HepG2 (cell line): ENCODE measurements around the gene MIER2. TPM values are rescaled to one million over a fixed set of nuclear protein-coding genes. Genes with fewer than 3 reads are reported as not detected.
A peak's percentile ranks its signal among the peaks of the same experiment; 100 is the strongest.

Source experiments
- JUN ChIP-seq: sonication (generic); formaldehyde crosslinking; IDR thresholded peaks from 2 replicates; pipeline ENCODE4 v1.4.0; 2020; ENCODE audit warnings: mild to moderate bottlenecking, missing genetic modification reagents
- KIAA2018 ChIP-seq: sonication (generic); formaldehyde crosslinking; IDR thresholded peaks from 2 replicates; pipeline ENCODE4 v1.5.0; 2020; ENCODE audit warnings: mild to moderate bottlenecking, missing genetic modification reagents, borderline replicate concordance
- MAFF ChIP-seq: IDR thresholded peaks from 2 replicates; pipeline ENCODE4 v1.6.1; 2011; ENCODE audit warnings: low read depth, low read length, improper control_type of control experiment
- MAFK ChIP-seq, 2 experiments: IDR thresholded peaks in 1 of 2; conservative IDR thresholded peaks in 1 of 2; 2 replicates each; pipeline ENCODE4 v1.6.1; 2011; ENCODE audit warnings: improper control_type of control experiment in 2 of 2, low read length in 2 of 2
- NFE2 ChIP-seq: sonication (generic); formaldehyde crosslinking; IDR thresholded peaks from 2 replicates; pipeline ENCODE4 v1.4.0; 2020; ENCODE audit warnings: missing genetic modification reagents
- RXRA ChIP-seq: sonication (generic); formaldehyde crosslinking; IDR thresholded peaks from 2 replicates; pipeline ENCODE4 v1.5.1; 2020; ENCODE audit warnings: missing genetic modification reagents
- SNAPC4 ChIP-seq: sonication (generic); formaldehyde crosslinking; IDR thresholded peaks from 2 replicates; pipeline ENCODE4 v1.4.0; 2020; ENCODE audit warnings: mild to moderate bottlenecking, missing genetic modification reagents
- ZNF451 ChIP-seq: sonication (generic); formaldehyde crosslinking; IDR thresholded peaks from 2 replicates; pipeline ENCODE4 v1.5.0; 2020; ENCODE audit warnings: mild to moderate bottlenecking, missing genetic modification reagents
- ZNF768 ChIP-seq: sonication (generic); formaldehyde crosslinking; IDR thresholded peaks from 2 replicates; pipeline ENCODE4 v1.4.0; 2020; ENCODE audit warnings: missing genetic modification reagents
- polyA plus RNA-seq, 8 experiments: library from polyadenylated mRNA; depleted of rRNA in 3 of 8; stranded (reverse) in 7 of 8; unstranded in 1 of 8; fragments of >200 nt; fragmentation: Illumina TruSeq in 4 of 8; extraction: Trizol in 4 of 8; gene quantifications; 2 replicates each; pipeline versions ENCODE4 v1.2.1 to v1.2.3, GENCODE V29; 2011 to 2016; ENCODE audit warnings: low read depth in 4 of 8, missing spikeins in 1 of 8, mixed read lengths in 1 of 8; ENCODE audit not compliant: insufficient read depth in 1 of 8
- total RNA-seq, 5 experiments: library from RNA; depleted of rRNA; stranded (reverse); fragments of >200 nt; fragmentation: Illumina TruSeq; extraction: Trizol; gene quantifications; 2 replicates each; pipeline ENCODE4 v1.2.3, GENCODE V29; 2016; ENCODE audit warnings: low read depth in 1 of 5

The MIER2 gene
- total and polyA plus RNA-seq, 2 of the 13 experiments (the other 11 are each of a cell fraction or from before 2014, with no cell fraction given): 9.6 to 25.7 TPM

- TF ChIP-seq NFE2: peak; percentile 85; the same call in 1 of the 2 replicates
- no peak for TF ChIP-seq ZNF451
- TF ChIP-seq MAFF: peak; percentile 22; the same call in 1 of the 2 replicates
- peak; percentile 76 for TF ChIP-seq ZNF768 (CRISPR knock-in tag)
- TF ChIP-seq JUN (CRISPR knock-in tag): no peak
- peak in 1 of 2 experiments; percentile 35; a peak in 1 of 4 replicates for TF ChIP-seq MAFK (conservative IDR thresholded peaks at IDR 0.05 in 1 of 2, IDR thresholded peaks at IDR 0.05 in 1 of 2; ENCODE audit: low read length in 2 of 2)
- TF ChIP-seq KIAA2018 (CRISPR knock-in tag): no peak
- 0 out of 2 replicates have a peak, but pooled peaks have one; percentile 12 for TF ChIP-seq RXRA
- TF ChIP-seq SNAPC4: no peak
These were observed 54.8 kb downstream of the MIER2 start (continued) for GRCh38 chr19:289651-290371.
